DOHH2 (cell line): ENCODE data around the gene USP10.

Source experiments
- H3F3A ChIP-seq: fragments of 200-600 bp; sonication (generic), shearing (Covaris generic); 2 replicates; pipeline ENCODE4 v1.6.0; 2016; ENCODE audit warnings: antibody characterized with exemption, mild to moderate bottlenecking; ENCODE audit not compliant: control insufficient read depth, insufficient read depth
- H3K27ac ChIP-seq: fragments of 200-600 bp; sonication (generic); 2 replicates; pipeline ENCODE4 v1.5.1; 2014; ENCODE audit warnings: low read depth, mild to moderate bottlenecking, low read length, moderate library complexity
- H3K27me3 ChIP-seq: fragments of 200-600 bp; sonication (generic); 2 replicates; pipeline ENCODE4 v1.6.1; 2014; ENCODE audit warnings: mild to moderate bottlenecking, low read length, mixed read lengths; ENCODE audit not compliant: control insufficient read depth
- H3K36me3 ChIP-seq: fragments of 200-600 bp; sonication (generic); 2 replicates; pipeline ENCODE4 v1.6.1; 2014; ENCODE audit warnings: mild to moderate bottlenecking, low read length, moderate library complexity, mixed read lengths; ENCODE audit not compliant: control insufficient read depth
- H3K4me1 ChIP-seq: fragments of 200-600 bp; sonication (generic); 2 replicates; pipeline ENCODE4 v1.6.1; 2014; ENCODE audit warnings: mild to moderate bottlenecking, low read length, mixed read lengths; ENCODE audit not compliant: control insufficient read depth
- H3K4me2 ChIP-seq: fragments of 200-600 bp; sonication (generic); 2 replicates; pipeline ENCODE4 v1.6.0; 2014; ENCODE audit warnings: mild to moderate bottlenecking, low read length, moderate library complexity
- H3K4me3 ChIP-seq: fragments of 200-600 bp; sonication (generic); 2 replicates; pipeline ENCODE4 v1.5.1; 2014; ENCODE audit warnings: mild to moderate bottlenecking, low read length, mixed read lengths
- H3K79me2 ChIP-seq: fragments of 200-600 bp; sonication (generic); 2 replicates; pipeline ENCODE4 v1.6.1; 2014; ENCODE audit warnings: mild to moderate bottlenecking, low read length, mixed read lengths; ENCODE audit not compliant: control insufficient read depth
- H3K9me2 ChIP-seq: fragments of 200-600 bp; sonication (generic); replicated peaks from 2 replicates; pipeline ENCODE4 v1.6.1; 2014; ENCODE audit warnings: mild to moderate bottlenecking, low read length, mixed read lengths; ENCODE audit not compliant: control insufficient read depth
- H3K9me3 ChIP-seq: fragments of 200-600 bp; sonication (generic); 2 replicates; pipeline ENCODE4 v1.6.1; 2014; ENCODE audit warnings: antibody characterized with exemption, low read length, mixed read lengths; ENCODE audit not compliant: control insufficient read depth, insufficient read depth
- H4K20me1 ChIP-seq: fragments of 200-600 bp; sonication (generic); 2 replicates; pipeline ENCODE4 v1.6.0; 2014; ENCODE audit warnings: low read depth, mild to moderate bottlenecking, antibody characterized with exemption, low read length, moderate library complexity; ENCODE audit not compliant: control insufficient read depth, insufficient read depth
- EZH2phosphoT487 ChIP-seq: fragments of 200-600 bp; sonication (generic); IDR thresholded peaks from 2 replicates; pipeline ENCODE4 v1.6.1; 2017; ENCODE audit warnings: borderline replicate concordance, mild to moderate bottlenecking, antibody characterized with exemption, low read length, moderate library complexity, mixed read lengths
- TF ChIP-seq, protein P1 (sequence below): fragments of 200-600 bp; sonication (generic); IDR thresholded peaks from one replicate; pipeline ENCODE4 v1.5.1; 2014; ENCODE audit warnings: antibody characterized with exemption, mild to moderate bottlenecking, low read depth, low read length; ENCODE audit not compliant: poor library complexity, severe bottlenecking

USP10 gene

DNA sequence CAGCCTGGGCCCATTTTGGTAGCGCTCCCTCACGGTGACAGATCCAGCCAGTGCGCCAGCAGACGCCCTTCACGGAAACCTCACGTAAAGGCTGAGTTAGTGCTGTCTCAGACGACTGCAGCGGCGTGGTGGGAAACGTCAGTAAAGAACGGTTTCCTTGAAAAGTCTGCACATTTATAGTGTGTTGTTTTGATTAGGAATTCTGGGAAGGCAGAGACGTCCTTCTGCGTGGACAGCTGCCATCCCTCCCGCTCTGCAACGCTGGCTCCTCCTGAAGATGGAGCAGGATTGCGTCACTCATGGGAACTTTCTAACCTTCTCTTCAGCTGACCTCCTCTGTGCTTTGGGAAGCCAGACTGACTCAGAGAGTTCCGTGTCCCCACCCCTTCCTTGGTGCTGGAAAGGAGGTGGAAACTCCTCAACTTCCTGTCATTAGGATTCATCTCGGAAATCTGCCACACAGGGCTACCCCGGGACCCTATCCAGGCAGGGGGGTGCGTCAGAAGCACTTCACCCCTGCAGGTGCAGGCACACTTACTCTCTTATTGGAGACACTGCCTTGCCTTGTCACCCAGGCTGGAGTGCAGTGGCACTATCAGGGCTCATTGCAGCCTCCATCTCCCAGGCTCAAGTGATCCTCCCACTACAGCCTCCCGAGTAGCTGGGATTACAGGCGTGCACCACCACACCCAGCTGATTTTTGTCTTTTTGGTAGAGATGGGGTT, 95.7 kb downstream of the USP10 start:
- no peaks in the 10 kb centered on the region for H4K20me1 ChIP-seq
- no peaks in the 10 kb centered on the region for H3K79me2 ChIP-seq
- no peaks in the 10 kb centered on the region for H3K9me2 ChIP-seq
- no peaks in the 10 kb centered on the region for H3K27me3 ChIP-seq
- H3K4me2 ChIP-seq, result no peak overlapping the region
- H3K9me3 ChIP-seq, result no peaks in the 10 kb centered on the region
- H3K4me3 ChIP-seq, result no peak overlapping the region
- H3K27ac ChIP-seq, result no peak overlapping the region
- H3K36me3 ChIP-seq, result no peaks in the 10 kb centered on the region
- H3F3A ChIP-seq, result no peaks in the 10 kb centered on the region
- no peaks in the 10 kb centered on the region for H3K4me1 ChIP-seq
- TF ChIP-seq EZH2phosphoT487, result no peak
- TF ChIP-seq, protein P1, sequence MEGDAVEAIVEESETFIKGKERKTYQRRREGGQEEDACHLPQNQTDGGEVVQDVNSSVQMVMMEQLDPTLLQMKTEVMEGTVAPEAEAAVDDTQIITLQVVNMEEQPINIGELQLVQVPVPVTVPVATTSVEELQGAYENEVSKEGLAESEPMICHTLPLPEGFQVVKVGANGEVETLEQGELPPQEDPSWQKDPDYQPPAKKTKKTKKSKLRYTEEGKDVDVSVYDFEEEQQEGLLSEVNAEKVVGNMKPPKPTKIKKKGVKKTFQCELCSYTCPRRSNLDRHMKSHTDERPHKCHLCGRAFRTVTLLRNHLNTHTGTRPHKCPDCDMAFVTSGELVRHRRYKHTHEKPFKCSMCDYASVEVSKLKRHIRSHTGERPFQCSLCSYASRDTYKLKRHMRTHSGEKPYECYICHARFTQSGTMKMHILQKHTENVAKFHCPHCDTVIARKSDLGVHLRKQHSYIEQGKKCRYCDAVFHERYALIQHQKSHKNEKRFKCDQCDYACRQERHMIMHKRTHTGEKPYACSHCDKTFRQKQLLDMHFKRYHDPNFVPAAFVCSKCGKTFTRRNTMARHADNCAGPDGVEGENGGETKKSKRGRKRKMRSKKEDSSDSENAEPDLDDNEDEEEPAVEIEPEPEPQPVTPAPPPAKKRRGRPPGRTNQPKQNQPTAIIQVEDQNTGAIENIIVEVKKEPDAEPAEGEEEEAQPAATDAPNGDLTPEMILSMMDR, result no peak

DNA sequence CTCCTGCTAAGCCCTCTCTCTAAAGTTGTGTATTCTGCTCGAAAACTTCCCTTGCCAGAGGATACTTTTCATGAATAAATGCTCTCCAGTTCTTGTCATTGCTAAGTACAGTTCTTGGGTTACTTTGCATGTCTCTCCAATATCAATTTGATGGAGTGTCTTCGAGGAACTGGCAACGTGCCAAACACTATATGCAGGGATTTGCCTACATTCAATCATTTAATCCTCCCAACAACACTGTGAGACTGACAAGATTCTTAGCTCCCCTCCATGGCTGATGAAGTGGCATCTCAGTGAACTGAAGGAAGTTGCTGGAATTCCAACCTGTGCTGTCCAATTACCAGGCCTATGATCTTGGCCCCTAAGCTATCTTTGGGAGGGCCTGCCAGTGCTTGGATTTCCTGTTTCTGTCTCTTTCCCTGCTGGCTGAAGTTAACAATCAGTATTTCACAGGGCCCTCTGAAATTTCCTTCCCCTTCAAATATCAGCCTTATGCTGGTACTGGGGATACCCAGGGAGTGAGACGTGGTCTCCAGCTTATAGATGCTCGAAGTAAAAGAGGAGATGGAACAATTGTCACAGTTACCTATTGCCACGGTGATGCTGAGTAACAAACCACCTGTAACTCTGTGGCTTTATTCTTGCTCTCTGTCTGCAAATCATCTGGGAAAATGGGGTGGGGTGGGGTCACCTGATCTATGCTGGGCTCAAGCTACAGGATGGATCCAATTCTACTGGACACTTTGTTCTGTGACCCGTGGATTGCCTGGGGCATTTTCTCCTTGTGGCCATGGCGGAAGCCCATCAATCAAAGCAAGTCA, 100.6 kb downstream of the USP10 start:
- no peak for TF ChIP-seq EZH2phosphoT487
- TF ChIP-seq, protein P1, result no peak
- Histone ChIP-seq H3K4me2 (no peak overlapping the region), H3K9me3 (no peaks in the 10 kb centered on the region), H3K27me3 (no peaks in the 10 kb centered on the region), H3K27ac (no peak overlapping the region), H3K36me3 (no peaks in the 10 kb centered on the region), H3K4me1 (no peaks in the 10 kb centered on the region), H3K4me3 (no peak overlapping the region), H3K79me2 (no peaks in the 10 kb centered on the region), H3F3A (no peaks in the 10 kb centered on the region), H4K20me1 (no peaks in the 10 kb centered on the region), H3K9me2 (no peaks in the 10 kb centered on the region)

DNA sequence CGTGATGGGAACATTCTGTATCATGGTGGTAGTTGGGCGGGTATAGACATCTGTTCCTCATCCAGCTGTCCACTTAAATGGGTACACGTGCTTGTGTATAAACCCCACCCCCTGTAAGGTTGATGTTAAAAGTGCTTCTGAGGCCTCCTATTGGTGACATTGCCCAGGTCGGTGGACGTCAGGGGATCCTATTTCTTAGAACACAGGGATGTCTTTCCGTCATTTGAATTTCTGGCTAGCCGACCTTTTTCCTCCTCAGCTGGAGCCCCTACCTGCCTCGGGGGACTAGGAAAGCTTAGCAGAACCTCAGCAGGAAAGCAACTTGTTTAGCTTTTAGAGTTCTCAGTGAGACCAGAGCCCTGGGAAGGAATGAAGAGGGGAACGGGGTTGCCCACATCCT, 103.3 kb downstream of the USP10 start:
- H3K4me3 ChIP-seq, result no peak overlapping the region
- H3K27ac ChIP-seq, result no peak overlapping the region
- no peaks in the 10 kb centered on the region for H3K27me3 ChIP-seq
- H3K4me2 ChIP-seq, result no peak overlapping the region
- no peaks in the 10 kb centered on the region for H3K9me2 ChIP-seq
- H3K79me2 ChIP-seq, result no peaks in the 10 kb centered on the region
- H4K20me1 ChIP-seq, result no peaks in the 10 kb centered on the region
- H3F3A ChIP-seq, result no peaks in the 10 kb centered on the region
- no peaks in the 10 kb centered on the region for H3K4me1 ChIP-seq
- H3K36me3 ChIP-seq, result no peaks in the 10 kb centered on the region
- H3K9me3 ChIP-seq, result no peaks in the 10 kb centered on the region
- TF ChIP-seq, protein P1, result no peak
- no peak for TF ChIP-seq EZH2phosphoT487
